GM04503 (cell line): Measurements from ENCODE around the gene TOMM20L.
"Not testable (repeated sequence)": the region's sequence is repeated elsewhere in the genome, so short reads cannot be mapped to it uniquely, and the experiment has no call there.

Experiments used
- DNase-seq: peaks from one replicate; pipeline ENCODE4 v3.0.0-alpha.2; 2012; ENCODE audit warnings: low read depth

TOMM20L gene

DNA sequence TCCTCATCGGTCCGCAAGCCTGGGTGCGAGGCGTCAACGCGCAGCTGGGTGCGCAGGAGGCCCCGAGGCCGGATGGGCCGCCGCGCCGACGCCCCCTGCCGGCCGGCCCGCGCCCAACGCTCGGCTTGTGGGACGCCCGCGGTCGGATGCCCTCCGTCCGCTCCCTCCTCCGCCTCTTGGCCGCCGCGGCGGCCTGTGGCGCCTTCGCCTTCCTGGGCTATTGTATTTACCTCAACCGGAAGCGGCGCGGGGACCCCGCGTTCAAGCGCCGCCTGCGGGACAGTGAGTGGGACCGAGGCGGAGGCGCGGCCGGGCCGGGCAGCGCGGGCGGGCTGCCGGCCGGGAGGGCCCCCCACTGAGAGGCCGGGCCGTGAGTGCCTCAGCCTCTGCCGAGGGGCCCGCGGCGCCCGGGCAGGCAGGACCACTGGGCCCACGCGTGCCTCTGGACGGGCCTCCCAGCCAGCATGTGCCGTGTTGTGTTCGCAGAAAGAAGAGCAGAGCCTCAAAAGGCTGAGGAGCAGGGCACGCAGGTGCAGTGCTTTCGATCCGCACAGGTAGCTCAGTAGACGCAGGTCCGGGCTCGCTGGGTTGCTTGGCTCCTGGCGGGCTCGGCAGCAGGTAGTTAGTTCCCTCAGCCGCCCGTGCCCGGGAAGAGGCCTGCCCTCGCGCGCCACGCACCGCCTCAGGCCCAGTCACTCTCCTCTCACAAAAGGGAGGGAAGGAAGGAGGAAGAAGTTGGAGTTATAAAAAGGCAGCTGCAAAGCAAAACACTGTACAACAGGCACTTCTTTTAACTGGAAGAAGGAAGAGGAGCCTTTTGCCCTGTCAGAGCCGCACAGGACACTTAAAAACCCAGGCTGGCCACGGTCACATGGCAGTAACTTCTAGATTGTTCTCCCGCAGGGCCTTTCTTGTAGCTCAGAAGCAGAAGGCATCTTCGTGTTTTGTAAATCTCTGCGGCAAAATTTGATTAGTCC is at the start of gene TOMM20L:
TSS of gene TOMM20L (plus strand) at position 119 of the 977 bp plus-strand sequence. CDS start at position 147, 28 bp downstream.
- DNase-seq, result no peak

DNA sequence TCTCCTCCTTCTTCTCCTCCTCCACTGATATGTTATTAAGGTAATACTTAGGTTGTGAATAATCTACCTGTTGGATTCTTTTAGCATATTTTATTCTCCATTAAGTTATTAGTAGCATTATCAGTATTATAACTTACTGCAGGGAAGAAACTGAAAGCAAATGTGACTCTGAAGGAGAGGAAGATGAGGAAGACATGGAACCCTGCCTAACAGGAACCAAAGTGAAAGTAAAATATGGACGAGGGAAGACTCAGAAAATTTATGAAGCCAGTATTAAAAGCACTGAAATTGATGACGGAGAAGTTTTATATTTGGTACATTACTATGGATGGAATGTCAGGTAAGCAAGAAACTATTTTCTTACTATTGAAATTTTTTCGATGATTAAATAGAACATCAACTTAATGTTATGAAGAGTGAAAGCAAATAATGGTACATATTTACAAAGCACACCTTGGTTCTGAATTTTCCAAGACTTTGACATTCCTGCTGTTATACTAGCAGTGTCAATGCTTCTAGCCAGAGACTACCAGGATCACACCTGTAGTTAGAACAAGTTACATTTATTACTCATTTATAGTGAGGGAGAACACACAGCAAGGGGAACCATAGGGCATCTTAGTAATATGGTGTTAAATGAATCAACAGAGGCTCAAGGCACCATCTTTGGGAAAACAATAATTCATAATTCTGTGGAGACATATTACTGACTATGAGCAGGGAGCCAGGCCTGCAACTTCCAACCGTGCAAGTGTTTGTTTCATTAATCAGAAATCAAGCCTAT is 42.0 kb upstream of the TOMM20L start:
- DNase-seq, result no peak

DNA sequence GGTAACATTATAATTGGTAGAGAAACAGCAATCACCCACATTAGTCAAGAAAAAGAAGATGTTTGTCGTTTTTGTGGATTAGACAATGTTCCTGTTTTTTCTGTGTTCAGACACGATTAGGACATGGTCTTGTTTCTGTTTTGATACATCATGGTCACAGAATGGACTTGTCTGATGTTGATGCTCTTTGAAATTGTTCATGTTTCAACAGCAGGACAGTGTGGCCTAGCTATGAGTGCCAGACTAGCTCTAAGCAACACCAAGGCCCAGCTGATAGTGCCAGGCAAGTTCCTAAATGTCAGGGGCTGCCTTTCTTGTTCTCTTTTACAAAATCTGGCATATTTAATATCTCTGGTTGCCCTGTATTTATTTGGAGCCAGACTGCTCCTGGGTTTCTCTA is 40.9 kb upstream of the TOMM20L start:
- DNase-seq, result no peak

DNA sequence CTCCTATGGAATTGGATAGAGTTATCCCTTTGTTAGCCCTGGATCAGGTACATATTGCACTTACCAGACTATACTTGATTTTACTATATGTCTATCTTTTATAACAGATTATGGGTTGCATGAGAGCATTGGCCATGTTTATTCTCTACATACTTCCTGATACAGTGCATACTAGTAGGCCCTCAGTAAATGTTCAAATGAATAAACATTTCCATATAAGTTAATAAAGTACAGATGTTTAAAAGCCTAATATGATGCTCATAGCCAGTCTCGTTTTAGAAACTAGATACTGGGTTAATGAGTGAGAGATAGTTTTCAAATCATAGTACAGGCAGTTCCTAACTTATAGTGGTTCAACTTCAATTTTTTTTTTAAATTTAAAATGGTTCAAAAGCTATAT is 39.5 kb upstream of the TOMM20L start:
- DNase-seq, result no peak

DNA sequence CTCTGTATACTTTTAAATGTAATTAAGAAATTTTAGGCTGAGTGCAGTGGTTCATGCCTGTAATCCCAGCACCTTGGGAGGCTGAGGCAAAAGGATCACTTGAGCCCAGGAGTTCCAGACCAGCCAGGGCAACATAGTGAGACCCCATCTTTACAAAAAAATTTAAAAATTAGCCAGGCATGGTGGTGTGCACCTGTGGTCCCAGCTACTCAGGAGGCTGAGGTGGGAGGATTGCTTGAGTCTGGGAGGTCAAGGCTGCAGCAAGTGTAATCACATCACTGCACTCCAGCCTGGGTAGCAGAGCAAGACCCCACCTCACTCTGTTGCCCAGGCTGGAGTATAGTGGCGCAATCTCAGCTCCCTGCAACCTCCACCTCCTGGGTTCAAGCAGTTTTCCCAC is 33.5 kb upstream of the TOMM20L start:
- DNase-seq, result not testable (repeated sequence)

DNA sequence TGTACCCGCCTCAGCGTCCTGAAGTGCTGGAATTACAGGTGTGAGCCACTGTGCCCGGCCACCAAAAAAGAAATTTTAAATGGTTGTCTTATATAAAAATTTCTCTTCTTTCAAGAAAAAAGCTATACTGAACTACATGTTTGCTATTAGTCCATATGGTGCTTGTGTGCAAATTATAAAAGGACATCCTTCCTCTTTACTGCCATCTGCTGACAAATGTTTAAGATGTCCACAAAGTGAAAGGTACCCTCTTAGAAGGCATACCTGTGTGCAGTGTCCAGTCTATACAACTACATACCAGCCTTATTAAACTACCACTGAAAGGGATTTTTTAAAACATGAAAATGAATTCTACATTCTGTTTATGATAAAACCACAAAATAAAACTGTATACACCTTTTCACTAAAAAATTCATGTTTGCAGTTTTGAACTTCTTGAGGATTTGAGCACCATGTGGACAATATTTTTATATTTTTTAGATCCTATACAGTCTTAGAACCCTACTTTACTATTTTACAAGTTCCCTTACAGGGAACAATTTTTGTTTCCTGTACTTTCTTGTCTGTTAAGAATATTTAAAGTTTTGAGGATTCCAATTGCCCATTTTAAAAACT is 32.8 kb upstream of the TOMM20L start:
- DNase-seq, result no peak

DNA sequence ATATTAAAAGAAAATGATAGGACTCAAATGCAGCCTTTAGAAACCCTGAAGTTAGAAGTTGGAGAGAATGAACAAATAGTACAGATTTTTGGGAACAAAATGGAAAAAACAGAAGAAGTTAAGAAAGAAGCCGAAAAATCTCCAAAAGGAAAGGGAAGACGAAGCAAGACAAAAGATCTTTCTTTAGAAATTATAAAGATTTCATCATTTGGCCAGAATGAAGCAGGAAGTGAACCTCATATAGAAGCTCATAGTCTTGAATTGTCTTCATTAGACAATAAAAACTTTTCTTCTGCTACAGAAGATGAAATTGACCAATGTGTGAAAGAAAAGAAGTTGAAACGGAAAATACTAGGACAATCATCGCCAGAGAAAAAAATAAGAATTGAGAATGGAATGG is 31.4 kb upstream of the TOMM20L start:
- DNase-seq, result no peak

DNA sequence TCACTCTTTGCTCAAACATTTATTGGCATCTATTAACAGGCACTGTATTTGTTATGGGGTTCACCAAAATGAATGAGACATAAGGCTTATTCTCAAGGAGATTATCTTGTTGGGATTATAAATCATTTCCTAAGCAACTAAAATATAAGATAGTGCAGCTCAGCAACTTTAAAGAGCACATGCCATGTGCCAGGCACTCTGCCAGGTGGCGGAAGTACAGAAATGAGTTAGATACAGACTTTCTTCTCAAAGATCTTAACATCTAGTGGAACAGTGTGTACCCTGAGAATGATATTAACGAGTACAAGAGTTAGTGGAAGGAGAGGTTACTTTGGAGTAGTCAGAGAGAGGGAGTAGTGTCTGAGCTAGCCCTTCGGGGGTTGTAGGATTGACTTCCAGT is 28.4 kb upstream of the TOMM20L start:
- no peak for DNase-seq

DNA sequence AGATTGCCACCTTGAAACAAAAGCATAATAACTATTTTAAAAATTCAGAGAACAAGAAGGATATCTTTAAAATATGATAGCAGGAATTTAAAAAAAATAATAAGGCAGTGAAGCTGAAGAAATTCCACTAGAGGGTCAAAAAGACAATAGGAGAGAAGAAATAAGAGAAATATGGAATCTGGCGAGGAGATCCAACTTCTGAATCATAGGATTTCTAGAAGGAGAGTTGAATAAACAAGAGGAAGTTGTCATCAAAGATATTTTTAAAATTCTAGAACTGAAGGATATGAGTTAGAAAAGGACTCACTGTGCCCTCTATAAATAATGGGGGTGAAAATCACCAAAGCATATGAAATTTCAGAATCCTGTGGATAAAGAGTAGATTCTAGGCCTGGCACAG is 26.8 kb upstream of the TOMM20L start:
- no peak for DNase-seq

DNA sequence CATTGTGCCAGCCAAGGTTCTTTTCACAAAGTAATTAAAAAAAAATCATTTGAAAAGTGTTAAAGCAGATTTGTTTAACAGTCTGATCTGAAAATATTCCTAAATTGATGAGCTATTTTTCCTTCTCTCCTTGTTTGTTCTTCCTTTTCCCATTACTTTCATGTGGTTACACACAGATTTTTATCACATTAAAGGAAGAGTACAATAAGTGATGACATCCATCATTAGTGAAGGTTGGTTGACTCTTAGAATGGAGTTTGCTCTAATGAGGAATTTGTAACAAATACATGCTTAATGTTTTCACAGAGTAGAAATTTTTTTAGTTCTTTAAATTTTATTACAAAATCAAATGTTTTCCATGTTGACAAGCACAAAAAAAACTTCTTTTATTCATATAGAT is 18.9 kb upstream of the TOMM20L start:
- no peak for DNase-seq

DNA sequence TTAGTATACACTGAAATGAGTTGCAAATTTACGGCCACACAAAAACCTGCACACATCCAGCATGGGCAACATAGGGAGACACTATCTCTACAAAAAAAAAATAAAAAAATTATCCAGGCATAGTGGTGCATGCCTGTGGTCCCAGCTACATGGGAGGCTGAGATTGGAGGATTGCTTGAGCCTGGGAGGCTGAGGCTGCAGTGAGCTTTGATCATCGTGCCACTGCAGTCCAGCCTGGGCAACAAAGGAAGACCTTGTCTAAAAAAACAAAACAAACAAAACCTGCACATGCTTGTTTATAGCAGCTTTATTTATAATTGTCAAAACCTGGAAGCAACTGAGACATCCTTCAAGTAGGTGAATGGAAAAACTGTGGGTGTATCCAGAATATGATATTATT is 4.9 kb upstream of the TOMM20L start:
- no peak for DNase-seq

DNA sequence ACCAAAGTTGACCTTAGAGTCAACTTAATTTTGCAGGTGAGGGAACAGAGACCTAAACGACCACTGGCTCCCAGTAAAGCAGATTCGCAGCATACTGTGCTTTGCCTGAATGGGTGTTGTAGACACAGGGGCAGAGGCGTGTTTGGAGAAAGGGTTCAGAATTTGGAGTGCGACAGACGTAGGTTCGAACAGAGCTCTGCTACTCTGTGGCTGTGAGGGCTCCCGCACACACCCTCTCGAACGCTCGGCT is 243 bp upstream of the TOMM20L start:
- no peak for DNase-seq

DNA sequence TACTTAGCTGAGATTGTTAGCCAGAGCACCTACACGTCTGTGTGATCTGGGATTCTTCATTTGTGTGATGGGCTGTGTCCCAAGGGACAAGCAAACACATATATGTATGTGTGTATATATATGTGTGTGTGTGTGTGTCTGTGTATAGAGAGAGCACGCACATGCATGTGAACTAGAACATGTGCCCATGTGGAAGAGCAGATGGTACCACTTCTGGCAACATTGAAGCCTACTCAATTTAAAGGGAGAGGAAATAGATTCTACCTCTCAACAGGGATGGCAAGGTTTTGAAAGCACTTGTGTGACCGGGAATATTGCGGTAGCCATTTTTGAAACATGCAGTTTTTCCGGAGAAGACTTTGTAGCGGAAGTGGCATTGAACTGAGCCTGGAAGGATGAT is 1.4 kb downstream of the TOMM20L start:
- no peak for DNase-seq

DNA sequence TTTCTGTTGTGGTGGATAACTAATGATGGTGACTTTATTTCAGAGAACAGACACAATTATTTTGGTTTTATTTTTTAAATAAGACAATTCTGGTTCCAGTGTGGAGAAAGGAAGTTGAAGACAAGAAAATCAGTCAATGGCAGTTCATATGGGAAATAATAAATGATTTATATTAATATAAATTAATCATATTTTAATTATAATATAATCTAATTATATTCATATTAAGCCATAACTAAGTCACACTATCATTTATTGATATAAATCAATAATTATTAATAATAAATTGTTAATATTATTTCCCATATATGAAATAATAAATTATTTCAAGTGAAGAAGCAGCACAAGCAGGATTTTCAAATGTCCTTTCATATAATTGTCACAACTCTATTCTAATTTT is 2.8 kb downstream of the TOMM20L start:
- DNase-seq, result no peak

DNA sequence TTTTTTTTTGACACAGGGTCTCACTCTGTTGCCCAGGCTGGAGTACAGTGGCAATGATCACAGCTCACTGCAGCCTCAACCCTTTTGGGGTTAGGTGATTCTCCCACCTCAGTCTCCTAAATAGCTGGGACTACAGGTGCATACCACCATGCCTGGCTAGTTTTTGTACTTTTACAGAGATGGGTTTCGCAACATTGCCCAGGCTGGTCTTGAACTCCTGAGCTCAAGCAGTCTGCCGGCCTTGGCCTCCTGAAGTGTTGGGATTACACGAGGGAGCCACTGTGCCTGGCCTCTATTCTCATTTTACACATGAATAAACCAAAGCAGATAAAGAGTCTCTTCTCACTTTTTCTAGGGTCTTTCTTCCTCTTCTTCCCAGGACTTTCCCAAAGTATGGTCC is 3.2 kb downstream of the TOMM20L start:
- no peak for DNase-seq

DNA sequence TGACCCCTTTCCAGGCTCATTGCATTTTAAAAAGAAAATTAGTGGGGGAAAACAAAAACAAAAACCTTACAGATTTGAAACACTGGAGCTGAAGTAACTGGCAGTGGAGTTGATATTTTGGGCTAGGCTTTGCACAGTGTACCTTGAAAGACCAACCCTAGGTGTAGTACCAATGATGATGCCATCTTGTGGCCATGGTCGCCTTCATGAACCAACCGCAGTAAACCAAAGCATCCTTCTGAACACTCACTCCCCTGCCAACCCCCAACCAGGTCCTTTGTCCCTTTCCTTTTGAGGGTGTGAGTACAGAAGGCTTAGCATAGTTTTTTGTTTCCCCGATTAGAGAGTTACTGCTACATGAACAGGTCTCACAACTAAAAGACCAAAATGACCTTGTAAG is 5.9 kb downstream of the TOMM20L start:
- DNase-seq, result no peak

DNA sequence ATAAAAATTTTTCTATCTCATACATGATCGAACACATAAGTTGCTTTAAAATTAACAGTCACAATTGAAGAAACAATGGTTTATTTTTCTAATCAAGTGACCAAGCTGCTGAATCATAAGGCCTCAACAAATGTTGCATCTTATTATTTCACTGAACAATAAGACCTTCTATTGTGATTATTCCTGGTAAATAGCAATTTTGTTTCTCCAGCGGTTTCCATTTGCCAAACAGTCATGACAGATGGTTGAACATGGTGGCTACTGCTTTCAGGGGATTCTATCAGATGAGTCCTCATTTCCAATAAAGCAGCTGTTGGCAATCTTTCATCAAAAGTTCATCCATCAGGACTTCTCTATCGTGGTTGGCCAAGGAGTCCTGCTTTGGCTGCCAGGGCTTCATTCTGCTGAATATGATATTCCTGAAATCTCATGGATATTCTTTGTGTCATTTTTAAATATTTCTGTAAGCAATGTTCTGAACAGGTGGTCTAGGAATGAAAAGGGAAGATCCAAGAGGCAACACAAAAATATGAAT is 13.0 kb downstream of the TOMM20L start:
- DNase-seq, result no peak

DNA sequence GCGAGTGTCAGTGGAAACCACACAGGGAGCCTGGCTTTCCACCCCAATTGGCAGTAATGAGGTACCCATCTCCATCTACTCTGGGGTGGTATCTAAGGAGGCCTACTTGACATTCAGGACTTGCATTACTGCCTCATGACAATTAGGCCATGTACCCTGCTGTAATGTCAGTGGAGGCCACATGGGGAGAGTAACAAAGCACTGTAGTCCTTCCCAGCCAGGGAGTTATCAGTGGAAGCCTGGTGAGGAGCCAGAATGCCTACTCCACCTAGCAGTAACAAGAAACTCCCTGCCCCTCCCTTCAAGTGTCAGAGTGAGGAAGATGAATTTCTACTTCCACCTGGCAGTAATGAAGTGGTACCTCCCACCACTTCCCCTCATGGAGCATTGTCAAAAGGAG is 19.1 kb downstream of the TOMM20L start:
- no peak for DNase-seq

DNA sequence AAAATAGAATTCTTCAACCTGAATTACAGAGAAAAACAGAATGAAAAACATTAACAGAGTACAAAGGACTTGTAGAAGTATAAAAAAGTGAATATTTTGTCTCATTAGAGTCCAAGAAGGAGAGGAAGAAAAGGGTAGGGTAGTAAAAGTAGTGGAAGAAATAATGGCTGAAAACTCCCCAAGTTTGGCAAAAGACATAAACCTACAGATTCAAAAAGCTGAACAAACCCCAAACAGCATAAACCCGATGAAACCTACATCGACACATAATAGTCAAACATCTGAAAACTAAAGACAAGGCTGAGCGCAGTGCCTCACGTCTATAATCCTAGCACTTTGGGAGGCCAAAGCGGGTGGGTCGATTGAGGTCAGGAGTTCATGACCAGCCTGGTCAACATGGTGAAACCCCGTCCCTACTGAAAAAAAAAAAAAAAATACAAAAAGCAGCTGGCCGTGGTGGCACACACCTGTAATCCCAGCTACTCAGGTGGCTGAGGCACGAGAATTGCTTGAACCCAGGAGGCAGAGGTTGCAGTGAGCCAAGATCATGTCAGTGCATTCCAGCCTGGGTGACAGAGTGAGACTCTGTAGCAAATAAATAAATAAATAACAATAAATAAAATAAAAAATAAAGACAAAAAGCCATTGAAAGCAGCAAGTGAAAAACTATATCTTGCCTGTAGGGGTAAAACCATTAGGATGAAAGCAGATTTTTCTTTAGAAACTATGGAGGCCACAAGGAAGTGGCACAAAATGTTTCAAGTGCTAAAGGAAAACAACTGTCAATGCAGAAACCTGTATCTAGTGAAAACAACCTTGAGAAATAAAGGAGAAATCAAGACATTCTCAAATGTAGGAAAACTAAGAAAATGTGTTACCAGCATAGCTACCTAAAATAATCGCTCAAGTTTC is 20.2 kb downstream of the TOMM20L start:
- DNase-seq, result no peak

DNA sequence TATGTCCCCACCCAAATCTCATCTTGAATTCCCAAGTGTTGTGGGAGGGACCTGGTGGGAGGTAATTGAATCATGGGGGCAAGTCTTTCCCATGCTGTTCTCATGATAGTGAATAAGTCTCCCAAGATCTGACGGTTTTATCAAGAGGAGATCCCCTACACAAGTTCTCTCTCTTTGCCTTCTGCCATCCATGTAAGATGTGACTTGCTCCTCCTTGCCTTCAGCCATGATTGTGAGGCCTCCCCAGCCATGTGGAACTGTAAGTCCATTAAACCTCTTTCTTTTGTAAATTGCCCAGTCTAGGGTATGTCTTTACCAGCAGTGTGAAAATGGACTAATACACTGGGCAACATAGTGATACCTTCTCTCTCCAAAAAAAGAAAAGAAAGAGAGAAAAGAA is 21.2 kb downstream of the TOMM20L start:
- not testable (repeated sequence) for DNase-seq

DNA sequence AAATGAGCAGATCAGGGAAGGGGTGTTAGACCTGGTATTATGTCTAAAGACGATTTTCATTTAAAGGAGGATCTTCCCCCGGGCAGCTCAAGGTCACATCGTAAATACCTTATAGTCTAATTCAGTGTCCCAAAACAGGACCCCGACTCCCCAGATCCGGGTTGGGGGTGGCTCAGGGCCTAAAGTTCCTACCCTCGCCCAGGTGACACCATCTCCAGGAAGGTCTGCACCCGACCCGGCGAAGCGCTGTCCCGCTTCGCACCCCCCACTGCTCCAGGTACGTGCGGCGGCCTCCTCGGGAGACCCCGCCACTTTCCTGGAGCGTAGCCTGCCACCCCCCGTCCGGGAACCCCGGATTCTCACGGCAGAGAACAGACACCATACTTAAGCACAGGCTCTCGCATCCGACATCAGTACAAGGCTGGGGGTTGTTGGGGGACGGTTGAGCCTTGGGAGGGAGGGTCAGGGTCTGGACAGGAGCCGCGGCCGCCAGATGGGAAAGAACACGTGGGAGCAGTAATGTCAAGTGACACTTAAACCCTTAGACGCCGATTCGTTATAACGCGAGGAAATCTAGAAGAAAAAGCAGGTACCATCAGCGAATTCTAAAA is 31.0 kb downstream of the TOMM20L start:
- DNase-seq, result no peak
